WTC11 (cell line): ENCODE data around the gene DDAH2. TPM values are rescaled to one million over a fixed set of nuclear protein-coding genes. Genes with fewer than 3 reads are reported as not detected.

Experiments used
- ATAC-seq: fragments of 200-7000 bp; cut with Tn5 transposase; 2 replicates; pipeline ENCODE4 v1.10.0; 2021; ENCODE audit warnings: mild to moderate bottlenecking, moderate library complexity
- CTCF ChIA-PET: fragments of 300-600 bp; sonication (Branson Sonifier 250); formaldehyde crosslinking; loops from one replicate; lab custom pipeline; 2021; ENCODE audit warnings: antibody characterized with exemption; lab: Charles Lee
- POLR2A ChIA-PET: fragments of 350-600 bp; sonication (Branson Sonifier 250); formaldehyde crosslinking; loops from one replicate; lab custom pipeline; 2021; ENCODE audit warnings: antibody characterized with exemption; lab: Charles Lee
- DNase-seq: peaks from one replicate; pipeline ENCODE4 v3.0.0; 2021; ENCODE audit warnings: low spot score
- H3K27ac Mint-ChIP-seq: 2 replicates; pipeline ENCODE4 v1.8.0; 2021; ENCODE audit warnings: mixed read lengths
- H3K27me3 Mint-ChIP-seq: 2 replicates; pipeline ENCODE4 v1.8.0; 2021; ENCODE audit warnings: low read depth, mild to moderate bottlenecking, moderate library complexity, mixed read lengths
- H3K36me3 Mint-ChIP-seq: 2 replicates; pipeline ENCODE4 v1.8.0; 2021; ENCODE audit warnings: mixed read lengths
- H3K4me1 Mint-ChIP-seq: 2 replicates; pipeline ENCODE4 v1.8.0; 2022; ENCODE audit warnings: mixed read lengths
- H3K4me3 Mint-ChIP-seq: 2 replicates; pipeline ENCODE4 v1.8.0; 2021; ENCODE audit warnings: mild to moderate bottlenecking, moderate library complexity, mixed read lengths
- H3K9me3 Mint-ChIP-seq: 2 replicates; pipeline ENCODE4 v1.8.0; 2021; ENCODE audit warnings: mixed read lengths
- CDX4 ChIP-seq: fragments of 250-450 bp; sonication (Bioruptor Pico); IDR thresholded peaks from 2 replicates; pipeline ENCODE4 v1.9.0; 2021; ENCODE audit warnings: moderate library complexity, mild to moderate bottlenecking, inconsistent platforms, borderline replicate concordance
- CREM ChIP-seq: sonication (generic); formaldehyde crosslinking; IDR thresholded peaks from 2 replicates; pipeline ENCODE4 v1.8.1; 2022; ENCODE audit warnings: mild to moderate bottlenecking, missing genetic modification reagents, moderate library complexity
- E2F1 ChIP-seq: sonication (generic); formaldehyde crosslinking; IDR thresholded peaks from 2 replicates; pipeline ENCODE4 v1.8.0; 2022; ENCODE audit warnings: mild to moderate bottlenecking, missing genetic modification reagents
- E2F5 ChIP-seq: sonication (generic); formaldehyde crosslinking; IDR thresholded peaks from 2 replicates; pipeline ENCODE4 v1.8.1; 2022; ENCODE audit warnings: mild to moderate bottlenecking, moderate library complexity, missing genetic modification reagents
- KAT7 ChIP-seq: sonication (generic); formaldehyde crosslinking; IDR thresholded peaks from 2 replicates; pipeline ENCODE4 v1.8.1; 2023; ENCODE audit warnings: missing genetic modification reagents, mild to moderate bottlenecking, borderline replicate concordance
- MAX ChIP-seq: sonication (generic); formaldehyde crosslinking; IDR thresholded peaks from 2 replicates; pipeline ENCODE4 v1.8.0; 2022; ENCODE audit warnings: mild to moderate bottlenecking, missing genetic modification reagents
- MXD4 ChIP-seq: fragments of 250-450 bp; sonication (Bioruptor Pico); IDR thresholded peaks from 2 replicates; pipeline ENCODE4 v1.8.0; 2021; ENCODE audit warnings: mild to moderate bottlenecking, moderate library complexity, borderline replicate concordance
- NFATC4 ChIP-seq: fragments of 250-450 bp; sonication (Bioruptor Pico); IDR thresholded peaks from 2 replicates; pipeline ENCODE4 v1.9.0; 2021; ENCODE audit warnings: mild to moderate bottlenecking
- OVOL2 ChIP-seq: fragments of 250-450 bp; sonication (Bioruptor Pico); IDR thresholded peaks from 2 replicates; pipeline ENCODE4 v1.9.0; 2021; ENCODE audit warnings: mild to moderate bottlenecking, borderline replicate concordance
- PRDM15 ChIP-seq: sonication (generic); formaldehyde crosslinking; IDR thresholded peaks from 2 replicates; pipeline ENCODE4 v1.8.0; 2022; ENCODE audit warnings: missing genetic modification reagents
- SOX15 ChIP-seq: fragments of 250-450 bp; sonication (Bioruptor Pico); IDR thresholded peaks from 2 replicates; pipeline ENCODE4 v1.9.0; 2021; ENCODE audit warnings: mild to moderate bottlenecking
- SP1 ChIP-seq: sonication (generic); formaldehyde crosslinking; conservative IDR thresholded peaks from 2 replicates; pipeline ENCODE4 v1.8.1; 2022; ENCODE audit warnings: missing genetic modification reagents
- TEAD1 ChIP-seq: sonication (generic); formaldehyde crosslinking; IDR thresholded peaks from 2 replicates; pipeline ENCODE4 v1.8.0; 2022; ENCODE audit warnings: mild to moderate bottlenecking, missing genetic modification reagents
- ZNF263 ChIP-seq: sonication (generic); formaldehyde crosslinking; IDR thresholded peaks from 2 replicates; pipeline ENCODE4 v1.8.1; 2022; ENCODE audit warnings: low read depth, mild to moderate bottlenecking, moderate library complexity, missing genetic modification reagents
- total RNA-seq: library from RNA; stranded (reverse); gene quantifications from 3 replicates; pipeline ENCODE4 v1.2.3, GENCODE V29; 2021

Gene DDAH2
- total RNA-seq, 1 experiment from 2014 or later = 67.3 TPM

GRCh38 chr6:31729515-31729978, 448 bp upstream of the DDAH2 start:
- Mint-ChIP-seq H3K27me3 (no peaks in the 10 kb centered on the region), H3K36me3 (peaks cover 37% of the 10 kb centered on the region), H3K4me1 (peaks cover 21% of the 10 kb centered on the region), H3K27ac (peak overlapping the region; percentile 99), H3K4me3 (peak overlapping the region; percentile 93), H3K9me3 (no peaks in the 10 kb centered on the region)
- DNase-seq (peak; percentile 95), ATAC-seq (peak; percentile 78)
- no peak for TF ChIP-seq TEAD1 (CRISPR knock-in tag)
- peak; percentile 88; the same call in 1 of the 2 replicates for TF ChIP-seq KAT7 (CRISPR knock-in tag)
- TF ChIP-seq OVOL2 = 0 out of 2 replicates have a peak, but pooled peaks have one; percentile 37
- no peak; the same call in 1 of the 2 replicates for TF ChIP-seq MAX (CRISPR knock-in tag)
- TF ChIP-seq SOX15 = no peak
- TF ChIP-seq NFATC4 = 0 out of 2 replicates have a peak, but pooled peaks have one; percentile 59
- TF ChIP-seq SP1 (CRISPR knock-in tag) = peak; percentile 87
- CTCF ChIA-PET = interaction anchor here (0.6 to 4.0 kb wide), 41 partner anchors 8 to 318 kb away, joined by 3 to 66 read pairs (median 5); partner anchors contain the start of genes ABHD16A, BAG6, C6orf47 and DDX39B
- POLR2A ChIA-PET = interaction anchor here (0.6 to 3.6 kb wide), 14 partner anchors 10 to 188 kb away, joined by 3 to 32 read pairs (median 6); partner anchors contain the start of genes BAG6, C6orf47, DDX39B and GPANK1

GRCh38 chr6:31727717-31728671, 1.1 kb downstream of the DDAH2 start:
- DNase-seq (no peak), ATAC-seq (no peak)
- H3K9me3 Mint-ChIP-seq = no peaks in the 10 kb centered on the region
- peaks cover 27% of the 10 kb centered on the region for H3K36me3 Mint-ChIP-seq
- CTCF ChIA-PET = interaction anchor here (0.9 to 4.0 kb wide), 5 partner anchors 9 to 103 kb away, joined by 6 to 66 read pairs (median 11); partner anchors contain the start of gene ABHD16A
- no peaks in the 10 kb centered on the region for H3K27me3 Mint-ChIP-seq
- TF ChIP-seq ZNF263 (CRISPR knock-in tag) (no peak), E2F1 (CRISPR knock-in tag) (no peak), TEAD1 (CRISPR knock-in tag) (no peak), MXD4 (no peak), CDX4 (CRISPR knock-in tag) (no peak), MAX (CRISPR knock-in tag) (no peak), E2F5 (CRISPR knock-in tag) (no peak), CREM (CRISPR knock-in tag) (no peak), PRDM15 (CRISPR knock-in tag) (no peak)
- H3K4me1 Mint-ChIP-seq = peaks cover 16% of the 10 kb centered on the region
- H3K27ac Mint-ChIP-seq = no peak overlapping the region
- POLR2A ChIA-PET = interaction anchor here (0.6 to 3.6 kb wide), 5 partner anchors 12 to 99 kb away, joined by 3 to 32 read pairs (median 4); partner anchors contain the start of genes C6orf47, HSPA1B and MSH5
- peak overlapping the region; percentile 93 for H3K4me3 Mint-ChIP-seq
